ENCODE data around the gene ANO3.

The ANO3 gene

DNA sequence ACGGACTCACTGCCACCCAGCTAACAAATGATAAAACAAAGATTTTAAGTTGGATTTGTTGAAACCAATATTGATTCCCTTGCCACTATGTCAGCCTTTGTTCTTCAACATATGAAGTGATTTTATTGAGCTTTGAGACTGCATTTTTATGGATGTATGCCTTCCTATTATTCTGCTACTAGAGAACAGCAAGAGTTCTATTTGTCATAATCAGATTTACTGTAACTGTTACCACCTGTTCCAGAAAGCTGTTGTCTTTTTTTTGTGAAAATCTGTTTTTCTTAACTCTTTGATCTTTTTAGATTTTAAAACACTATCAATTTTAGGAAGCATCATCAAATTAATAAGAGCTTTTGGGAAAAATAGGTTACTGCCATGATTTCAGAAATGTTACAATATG is 125.7 kb downstream of the ANO3 start:
- Histone ChIP-seq H3K9me2 (replicated peaks; ENCODE audit: low read depth, low read length) (no peaks in the 10 kb centered on the region), H2AFZ (ENCODE audit: low read length) (no peak overlapping the region), H3K9me3 (ENCODE audit: insufficient read depth, low read depth, low read length) (no peaks in the 10 kb centered on the region), H3K27me3 (ENCODE audit: insufficient read depth, low read length, poor library complexity, severe bottlenecking) (no peaks in the 10 kb centered on the region), H3K36me3 (ENCODE audit: insufficient read depth, low read length) (no peaks in the 10 kb centered on the region), H3K4me3 (ENCODE audit: low read length, poor library complexity, severe bottlenecking) (no peak overlapping the region), H3K9ac (ENCODE audit: low read depth, low read length, poor library complexity, severe bottlenecking) (no peak overlapping the region), H3K79me2 (ENCODE audit: insufficient read depth, low read length) (no peaks in the 10 kb centered on the region), H4K20me1 (ENCODE audit: insufficient read depth, low read length, poor library complexity, severe bottlenecking) (no peaks in the 10 kb centered on the region), H3F3A (ENCODE audit: low read depth) (no peaks in the 10 kb centered on the region), H3K4me1 (ENCODE audit: insufficient read depth, low read length, poor library complexity, severe bottlenecking) (no peaks in the 10 kb centered on the region), H3K4me2 (ENCODE audit: low read depth, low read length, poor library complexity, severe bottlenecking) (no peak overlapping the region)
- TF ChIP-seq, protein P1, sequence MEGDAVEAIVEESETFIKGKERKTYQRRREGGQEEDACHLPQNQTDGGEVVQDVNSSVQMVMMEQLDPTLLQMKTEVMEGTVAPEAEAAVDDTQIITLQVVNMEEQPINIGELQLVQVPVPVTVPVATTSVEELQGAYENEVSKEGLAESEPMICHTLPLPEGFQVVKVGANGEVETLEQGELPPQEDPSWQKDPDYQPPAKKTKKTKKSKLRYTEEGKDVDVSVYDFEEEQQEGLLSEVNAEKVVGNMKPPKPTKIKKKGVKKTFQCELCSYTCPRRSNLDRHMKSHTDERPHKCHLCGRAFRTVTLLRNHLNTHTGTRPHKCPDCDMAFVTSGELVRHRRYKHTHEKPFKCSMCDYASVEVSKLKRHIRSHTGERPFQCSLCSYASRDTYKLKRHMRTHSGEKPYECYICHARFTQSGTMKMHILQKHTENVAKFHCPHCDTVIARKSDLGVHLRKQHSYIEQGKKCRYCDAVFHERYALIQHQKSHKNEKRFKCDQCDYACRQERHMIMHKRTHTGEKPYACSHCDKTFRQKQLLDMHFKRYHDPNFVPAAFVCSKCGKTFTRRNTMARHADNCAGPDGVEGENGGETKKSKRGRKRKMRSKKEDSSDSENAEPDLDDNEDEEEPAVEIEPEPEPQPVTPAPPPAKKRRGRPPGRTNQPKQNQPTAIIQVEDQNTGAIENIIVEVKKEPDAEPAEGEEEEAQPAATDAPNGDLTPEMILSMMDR (conservative IDR thresholded peaks at IDR 0.05; ENCODE audit: low read length): no peak
- no peak for TF ChIP-seq EZH2phosphoT487 (IDR thresholded peaks at IDR 0.05; ENCODE audit: borderline replicate concordance)

DNA sequence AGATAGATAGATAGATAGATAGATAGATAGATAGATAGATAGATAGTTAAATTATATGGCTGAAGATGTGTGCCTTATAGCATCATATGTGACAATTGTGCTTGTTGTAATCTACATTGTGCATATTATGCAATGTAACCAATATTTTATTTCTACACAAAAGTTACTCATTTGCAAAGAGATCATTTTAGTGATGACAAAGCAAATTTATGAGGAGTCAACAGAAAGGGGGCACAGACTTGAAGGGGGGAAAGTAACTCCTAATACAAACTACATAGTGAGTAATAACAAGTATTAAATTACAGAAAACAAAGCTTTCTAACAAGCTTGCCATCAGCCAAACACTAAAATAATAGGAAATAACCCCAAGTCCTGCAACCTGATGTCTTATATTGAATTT is 133.3 kb downstream of the ANO3 start:
- H3K27me3 ChIP-seq (ENCODE audit: insufficient read depth, low read length, poor library complexity, severe bottlenecking): no peaks in the 10 kb centered on the region
- no peaks in the 10 kb centered on the region for H3K9me2 ChIP-seq (replicated peaks; ENCODE audit: low read depth, low read length)
- H4K20me1 ChIP-seq (ENCODE audit: insufficient read depth, low read length, poor library complexity, severe bottlenecking): no peaks in the 10 kb centered on the region
- no peak overlapping the region for H2AFZ ChIP-seq (ENCODE audit: low read length)
- H3K4me3 ChIP-seq (ENCODE audit: low read length, poor library complexity, severe bottlenecking): no peak overlapping the region
- H3K9ac ChIP-seq (ENCODE audit: low read depth, low read length, poor library complexity, severe bottlenecking): no peak overlapping the region
- H3K36me3 ChIP-seq (ENCODE audit: insufficient read depth, low read length): no peaks in the 10 kb centered on the region
- no peaks in the 10 kb centered on the region for H3F3A ChIP-seq (ENCODE audit: low read depth)
- no peak overlapping the region for H3K4me2 ChIP-seq (ENCODE audit: low read depth, low read length, poor library complexity, severe bottlenecking)
- no peaks in the 10 kb centered on the region for H3K9me3 ChIP-seq (ENCODE audit: insufficient read depth, low read depth, low read length)
- no peaks in the 10 kb centered on the region for H3K4me1 ChIP-seq (ENCODE audit: insufficient read depth, low read length, poor library complexity, severe bottlenecking)
- no peak for TF ChIP-seq EZH2phosphoT487 (IDR thresholded peaks at IDR 0.05; ENCODE audit: borderline replicate concordance)
- TF ChIP-seq, protein P1 (conservative IDR thresholded peaks at IDR 0.05; ENCODE audit: low read length): no peak
- H3K79me2 ChIP-seq (ENCODE audit: insufficient read depth, low read length): no peaks in the 10 kb centered on the region

DNA sequence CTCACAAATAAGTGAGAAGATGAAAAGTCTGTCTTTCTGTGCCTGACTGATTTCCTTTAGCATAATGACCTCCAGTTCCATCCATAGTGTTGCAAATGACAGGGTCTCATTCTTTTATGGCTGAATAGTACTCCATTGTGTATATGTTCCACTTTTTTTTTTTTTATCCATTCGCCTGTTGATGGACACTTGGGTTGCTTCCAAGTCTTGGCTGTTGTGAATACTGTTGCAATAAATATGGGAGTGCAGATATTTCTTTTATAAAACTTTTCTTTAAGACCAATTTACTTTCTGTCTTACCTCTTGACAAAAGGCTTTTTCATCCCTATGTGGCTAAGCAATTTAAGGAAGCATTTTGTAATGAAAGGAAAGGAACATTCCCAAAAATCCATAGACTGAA is 135.6 kb downstream of the ANO3 start:
- no peaks in the 10 kb centered on the region for H4K20me1 ChIP-seq (ENCODE audit: insufficient read depth, low read length, poor library complexity, severe bottlenecking)
- no peaks in the 10 kb centered on the region for H3K79me2 ChIP-seq (ENCODE audit: insufficient read depth, low read length)
- no peaks in the 10 kb centered on the region for H3K9me2 ChIP-seq (replicated peaks; ENCODE audit: low read depth, low read length)
- no peaks in the 10 kb centered on the region for H3F3A ChIP-seq (ENCODE audit: low read depth)
- H3K9me3 ChIP-seq (ENCODE audit: insufficient read depth, low read depth, low read length): no peaks in the 10 kb centered on the region
- TF ChIP-seq, protein P1 (conservative IDR thresholded peaks at IDR 0.05; ENCODE audit: low read length): no peak
- TF ChIP-seq EZH2phosphoT487 (IDR thresholded peaks at IDR 0.05; ENCODE audit: borderline replicate concordance): no peak
- H3K4me3 ChIP-seq (ENCODE audit: low read length, poor library complexity, severe bottlenecking): no peak overlapping the region
- H3K4me1 ChIP-seq (ENCODE audit: insufficient read depth, low read length, poor library complexity, severe bottlenecking): no peaks in the 10 kb centered on the region
- H3K27me3 ChIP-seq (ENCODE audit: insufficient read depth, low read length, poor library complexity, severe bottlenecking): no peaks in the 10 kb centered on the region
- H2AFZ ChIP-seq (ENCODE audit: low read length): no peak overlapping the region
- H3K36me3 ChIP-seq (ENCODE audit: insufficient read depth, low read length): no peaks in the 10 kb centered on the region
- H3K4me2 ChIP-seq (ENCODE audit: low read depth, low read length, poor library complexity, severe bottlenecking): no peak overlapping the region
- H3K9ac ChIP-seq (ENCODE audit: low read depth, low read length, poor library complexity, severe bottlenecking): no peak overlapping the region
